ENCODE results near the gene GON7.

Gene GON7

DNA sequence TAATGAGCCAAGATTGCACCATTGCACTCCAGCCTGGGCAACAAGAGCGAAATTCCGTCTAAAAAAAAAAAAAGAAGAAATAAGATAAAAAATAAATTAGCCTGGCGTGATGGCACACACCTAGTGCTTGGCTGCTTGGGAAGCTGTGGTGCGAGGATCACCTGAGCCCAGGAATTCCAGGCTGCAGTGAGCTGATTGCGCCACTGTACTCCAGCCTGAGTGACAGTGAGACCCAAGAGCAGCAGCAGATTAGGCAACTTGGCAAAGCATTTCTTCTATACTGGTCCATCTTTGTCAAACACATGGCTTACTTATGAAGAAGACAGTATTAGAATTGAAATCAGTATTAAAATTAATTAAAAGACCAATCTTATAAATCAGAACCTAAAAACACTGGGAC is 6.3 kb downstream of the GON7 start:
- no peak for DNase-seq (ENCODE audit: low read depth in 1 of 2, low spot score in 1 of 2)
- Histone ChIP-seq H3K4me3 (replicated peaks; ENCODE audit: insufficient read depth, low read length) (no peak overlapping the region), H3K27me3 (ENCODE audit: insufficient read depth, poor library complexity, severe bottlenecking) (no peaks in the 10 kb centered on the region), H3K27ac (replicated peaks) (no peak overlapping the region)
- TF ChIP-seq, protein P1, sequence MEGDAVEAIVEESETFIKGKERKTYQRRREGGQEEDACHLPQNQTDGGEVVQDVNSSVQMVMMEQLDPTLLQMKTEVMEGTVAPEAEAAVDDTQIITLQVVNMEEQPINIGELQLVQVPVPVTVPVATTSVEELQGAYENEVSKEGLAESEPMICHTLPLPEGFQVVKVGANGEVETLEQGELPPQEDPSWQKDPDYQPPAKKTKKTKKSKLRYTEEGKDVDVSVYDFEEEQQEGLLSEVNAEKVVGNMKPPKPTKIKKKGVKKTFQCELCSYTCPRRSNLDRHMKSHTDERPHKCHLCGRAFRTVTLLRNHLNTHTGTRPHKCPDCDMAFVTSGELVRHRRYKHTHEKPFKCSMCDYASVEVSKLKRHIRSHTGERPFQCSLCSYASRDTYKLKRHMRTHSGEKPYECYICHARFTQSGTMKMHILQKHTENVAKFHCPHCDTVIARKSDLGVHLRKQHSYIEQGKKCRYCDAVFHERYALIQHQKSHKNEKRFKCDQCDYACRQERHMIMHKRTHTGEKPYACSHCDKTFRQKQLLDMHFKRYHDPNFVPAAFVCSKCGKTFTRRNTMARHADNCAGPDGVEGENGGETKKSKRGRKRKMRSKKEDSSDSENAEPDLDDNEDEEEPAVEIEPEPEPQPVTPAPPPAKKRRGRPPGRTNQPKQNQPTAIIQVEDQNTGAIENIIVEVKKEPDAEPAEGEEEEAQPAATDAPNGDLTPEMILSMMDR (IDR thresholded peaks at IDR 0.05; ENCODE audit: insufficient read depth, low read length) = no peak
- TF ChIP-seq, protein P2, sequence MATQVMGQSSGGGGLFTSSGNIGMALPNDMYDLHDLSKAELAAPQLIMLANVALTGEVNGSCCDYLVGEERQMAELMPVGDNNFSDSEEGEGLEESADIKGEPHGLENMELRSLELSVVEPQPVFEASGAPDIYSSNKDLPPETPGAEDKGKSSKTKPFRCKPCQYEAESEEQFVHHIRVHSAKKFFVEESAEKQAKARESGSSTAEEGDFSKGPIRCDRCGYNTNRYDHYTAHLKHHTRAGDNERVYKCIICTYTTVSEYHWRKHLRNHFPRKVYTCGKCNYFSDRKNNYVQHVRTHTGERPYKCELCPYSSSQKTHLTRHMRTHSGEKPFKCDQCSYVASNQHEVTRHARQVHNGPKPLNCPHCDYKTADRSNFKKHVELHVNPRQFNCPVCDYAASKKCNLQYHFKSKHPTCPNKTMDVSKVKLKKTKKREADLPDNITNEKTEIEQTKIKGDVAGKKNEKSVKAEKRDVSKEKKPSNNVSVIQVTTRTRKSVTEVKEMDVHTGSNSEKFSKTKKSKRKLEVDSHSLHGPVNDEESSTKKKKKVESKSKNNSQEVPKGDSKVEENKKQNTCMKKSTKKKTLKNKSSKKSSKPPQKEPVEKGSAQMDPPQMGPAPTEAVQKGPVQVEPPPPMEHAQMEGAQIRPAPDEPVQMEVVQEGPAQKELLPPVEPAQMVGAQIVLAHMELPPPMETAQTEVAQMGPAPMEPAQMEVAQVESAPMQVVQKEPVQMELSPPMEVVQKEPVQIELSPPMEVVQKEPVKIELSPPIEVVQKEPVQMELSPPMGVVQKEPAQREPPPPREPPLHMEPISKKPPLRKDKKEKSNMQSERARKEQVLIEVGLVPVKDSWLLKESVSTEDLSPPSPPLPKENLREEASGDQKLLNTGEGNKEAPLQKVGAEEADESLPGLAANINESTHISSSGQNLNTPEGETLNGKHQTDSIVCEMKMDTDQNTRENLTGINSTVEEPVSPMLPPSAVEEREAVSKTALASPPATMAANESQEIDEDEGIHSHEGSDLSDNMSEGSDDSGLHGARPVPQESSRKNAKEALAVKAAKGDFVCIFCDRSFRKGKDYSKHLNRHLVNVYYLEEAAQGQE (IDR thresholded peaks at IDR 0.05; ENCODE audit: insufficient replicate concordance, low read depth) = no peak
- TF ChIP-seq GABPA (IDR thresholded peaks at IDR 0.05; ENCODE audit: low read depth) (no peak), POLR2AphosphoS5 (IDR thresholded peaks at IDR 0.05; ENCODE audit: low read depth) (no peak), SPI1 (IDR thresholded peaks at IDR 0.05; ENCODE audit: borderline replicate concordance, low read depth) (no peak)

DNA sequence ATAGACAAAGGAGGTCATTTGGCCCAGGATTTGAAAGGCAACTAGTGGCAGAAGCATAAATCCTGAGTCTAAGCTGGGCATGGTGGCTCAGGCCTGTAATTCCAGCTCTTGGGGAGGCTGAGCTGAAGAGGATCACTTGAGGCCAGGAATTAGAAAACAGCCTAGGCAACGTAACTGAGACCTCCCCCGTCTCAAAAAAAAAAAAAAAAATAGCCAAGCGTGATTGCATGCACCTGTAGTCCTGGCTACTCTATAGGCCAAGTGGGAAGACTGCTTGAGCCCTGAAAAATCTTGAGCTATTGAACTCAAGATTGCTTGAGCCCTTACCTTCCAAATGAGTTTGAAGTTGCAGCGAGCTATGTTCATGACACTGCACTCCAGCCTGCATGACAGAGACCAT is 7.8 kb downstream of the GON7 start:
- Histone ChIP-seq H3K27me3 (ENCODE audit: insufficient read depth, poor library complexity, severe bottlenecking) (no peaks in the 10 kb centered on the region), H3K4me3 (replicated peaks; ENCODE audit: insufficient read depth, low read length) (no peak overlapping the region), H3K27ac (replicated peaks) (no peak overlapping the region)
- TF ChIP-seq, protein P1 (IDR thresholded peaks at IDR 0.05; ENCODE audit: insufficient read depth, low read length) = no peak
- no peak for TF ChIP-seq GABPA (IDR thresholded peaks at IDR 0.05; ENCODE audit: low read depth)
- no peak for TF ChIP-seq SPI1 (IDR thresholded peaks at IDR 0.05; ENCODE audit: borderline replicate concordance, low read depth)
- no peak for TF ChIP-seq POLR2AphosphoS5 (IDR thresholded peaks at IDR 0.05; ENCODE audit: low read depth)
- TF ChIP-seq, protein P2 (IDR thresholded peaks at IDR 0.05; ENCODE audit: insufficient replicate concordance, low read depth) = no peak
- no peak for DNase-seq (ENCODE audit: low read depth in 1 of 2, low spot score in 1 of 2)

DNA sequence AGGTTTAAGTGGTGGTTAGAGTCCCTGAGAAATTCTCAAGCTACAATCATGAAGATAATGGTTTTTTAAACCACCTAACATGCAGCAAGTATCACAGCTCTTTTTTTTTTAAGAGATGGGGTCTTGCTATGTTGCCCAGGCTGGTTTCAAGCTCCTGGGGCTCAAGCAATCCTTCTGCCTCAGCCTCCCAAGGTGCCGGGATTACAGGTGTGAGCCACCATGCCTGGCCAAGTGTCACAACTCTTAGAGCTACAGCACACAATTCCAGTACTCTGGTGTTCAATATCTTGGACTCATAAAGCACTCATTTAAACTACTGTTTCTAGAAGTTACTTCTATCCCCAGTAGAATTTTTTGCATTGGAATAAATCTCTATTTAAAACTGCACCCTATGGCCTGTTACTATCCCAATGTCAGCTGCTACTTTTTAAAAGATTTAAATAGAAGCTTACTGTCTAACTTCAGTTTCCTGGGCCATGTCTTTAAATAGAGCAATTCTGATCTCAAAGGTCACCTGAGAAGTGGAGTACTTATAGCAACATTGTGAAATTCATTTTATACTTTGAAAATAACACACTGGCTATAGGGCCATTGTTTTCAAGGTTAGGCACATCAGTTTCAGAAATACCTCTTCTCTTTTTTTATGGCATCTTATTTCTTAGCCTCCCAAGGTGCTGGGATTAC is 11.4 kb downstream of the GON7 start:
- TF ChIP-seq, protein P1 (IDR thresholded peaks at IDR 0.05; ENCODE audit: insufficient read depth, low read length) = no peak
- TF ChIP-seq POLR2AphosphoS5 (IDR thresholded peaks at IDR 0.05; ENCODE audit: low read depth) (no peak), SPI1 (IDR thresholded peaks at IDR 0.05; ENCODE audit: borderline replicate concordance, low read depth) (no peak), GABPA (IDR thresholded peaks at IDR 0.05; ENCODE audit: low read depth) (no peak)
- TF ChIP-seq, protein P2 (IDR thresholded peaks at IDR 0.05; ENCODE audit: insufficient replicate concordance, low read depth) = no peak
- no peak for DNase-seq (ENCODE audit: low read depth in 1 of 2, low spot score in 1 of 2)
- no peak overlapping the region for H3K4me3 ChIP-seq (replicated peaks; ENCODE audit: insufficient read depth, low read length)

More for the DNA sequence above, 11.4 kb downstream of the GON7 start:
- Histone ChIP-seq H3K27me3 (ENCODE audit: insufficient read depth, poor library complexity, severe bottlenecking) (no peaks in the 10 kb centered on the region), H3K27ac (replicated peaks) (no peak overlapping the region)

Data from HL-60 (cell line).